Epidermal melanocyte (primary cell): ENCODE measurements around the gene PIEZO2.

Experiments
- DNase-seq: peaks from one replicate; pipeline ENCODE4 v3.0.0; 2011; ENCODE audit warnings: low spot score; ENCODE audit not compliant: insufficient read length

Gene PIEZO2

DNA sequence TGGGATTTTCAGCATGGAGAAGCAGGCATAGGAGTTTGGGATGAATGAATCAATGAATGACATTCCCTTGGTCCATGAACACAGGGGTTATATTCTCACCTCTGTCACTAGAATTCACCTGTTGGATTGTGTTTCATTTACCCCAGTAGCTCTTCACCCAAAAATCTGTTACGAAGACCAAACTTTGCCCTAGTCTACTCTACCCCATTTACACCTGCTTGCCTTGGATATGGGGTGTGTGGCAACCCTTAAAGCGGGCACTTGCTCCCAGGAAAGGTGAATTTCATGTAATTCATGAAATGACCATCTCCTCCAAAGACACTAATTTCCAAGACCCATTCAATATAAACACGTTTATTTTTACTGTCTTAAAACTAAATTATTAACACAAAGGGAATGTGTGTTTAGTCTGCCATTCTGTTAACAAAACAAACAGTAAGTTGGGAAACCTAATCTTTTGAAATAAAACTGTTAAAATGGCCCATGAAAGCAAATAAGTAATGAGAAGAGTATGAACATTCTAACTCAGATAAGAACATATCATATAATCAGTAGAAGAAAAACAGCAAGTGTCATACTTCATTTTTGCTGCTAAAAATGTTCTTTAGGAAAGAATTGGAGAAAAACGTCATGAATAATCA, 355.5 kb downstream of the PIEZO2 start:
- DNase-seq: no peak

DNA sequence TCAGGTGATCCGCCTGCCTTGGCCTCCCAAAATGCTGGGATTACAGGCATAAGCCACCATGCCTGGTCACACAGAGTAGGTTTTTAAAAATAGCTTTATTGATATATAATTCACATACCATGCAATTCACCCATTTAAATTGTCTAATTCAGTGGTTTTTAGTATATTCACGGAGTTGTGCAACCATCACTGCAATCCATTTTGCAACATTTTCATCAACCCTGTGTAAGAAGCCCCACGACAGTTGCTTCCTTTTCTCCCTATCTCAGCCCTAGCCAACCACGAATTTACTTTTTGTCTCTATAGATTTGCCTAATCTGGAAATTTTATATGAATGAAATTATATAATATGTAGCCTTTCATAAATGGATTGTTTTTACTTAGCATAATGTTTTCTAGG, 357.2 kb downstream of the PIEZO2 start:
- DNase-seq: no peak

DNA sequence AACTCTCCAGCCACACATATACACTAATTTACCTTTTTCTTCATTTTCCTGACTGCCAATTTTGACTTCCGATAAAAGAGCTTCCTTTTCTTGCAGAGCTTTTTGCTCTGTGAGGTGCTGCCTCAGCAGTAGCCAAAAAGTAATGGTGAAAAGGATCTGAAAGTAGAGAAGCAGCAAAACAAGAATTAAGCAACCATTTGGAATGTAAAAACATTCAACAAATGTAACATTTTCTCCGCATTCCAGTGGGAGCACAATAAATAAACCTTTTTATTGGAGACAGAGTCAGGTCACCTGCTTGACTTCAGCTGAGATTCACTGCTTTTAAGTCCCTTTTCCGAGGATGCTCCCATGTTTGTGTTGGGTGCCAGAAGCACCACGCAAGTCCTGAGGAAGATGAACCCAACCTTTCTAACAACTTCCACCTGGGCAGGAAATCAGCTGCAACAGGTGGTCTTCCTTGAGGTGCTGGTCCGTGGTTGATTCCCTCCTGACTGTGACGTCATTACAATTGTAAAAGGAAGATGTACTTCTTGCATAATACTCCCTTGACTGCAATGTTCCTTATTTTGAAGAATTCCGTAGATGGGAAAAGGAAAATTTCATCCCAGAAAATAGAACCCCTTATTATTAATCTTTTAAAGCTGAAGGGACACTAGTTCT, 358.1 kb downstream of the PIEZO2 start:
- no peak for DNase-seq

DNA sequence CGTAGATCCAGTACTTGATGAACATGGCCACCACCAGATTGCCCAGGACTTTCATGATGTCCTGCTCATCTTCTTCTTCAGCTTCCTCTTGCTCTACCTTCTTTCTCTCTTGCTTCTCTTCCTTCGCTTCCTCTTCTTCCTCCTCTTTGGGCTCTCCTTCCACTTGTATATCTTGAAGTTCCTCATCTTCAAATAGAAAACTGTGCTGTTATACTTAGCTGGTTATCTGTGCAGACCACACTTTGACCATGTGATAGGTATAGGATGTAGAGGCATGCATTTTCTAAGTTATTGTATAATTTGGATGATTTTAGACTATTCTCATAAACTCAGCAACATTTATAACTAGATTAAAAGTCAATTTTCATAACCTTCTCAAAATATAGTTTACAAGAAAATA, 360.2 kb downstream of the PIEZO2 start:
- DNase-seq: no peak

DNA sequence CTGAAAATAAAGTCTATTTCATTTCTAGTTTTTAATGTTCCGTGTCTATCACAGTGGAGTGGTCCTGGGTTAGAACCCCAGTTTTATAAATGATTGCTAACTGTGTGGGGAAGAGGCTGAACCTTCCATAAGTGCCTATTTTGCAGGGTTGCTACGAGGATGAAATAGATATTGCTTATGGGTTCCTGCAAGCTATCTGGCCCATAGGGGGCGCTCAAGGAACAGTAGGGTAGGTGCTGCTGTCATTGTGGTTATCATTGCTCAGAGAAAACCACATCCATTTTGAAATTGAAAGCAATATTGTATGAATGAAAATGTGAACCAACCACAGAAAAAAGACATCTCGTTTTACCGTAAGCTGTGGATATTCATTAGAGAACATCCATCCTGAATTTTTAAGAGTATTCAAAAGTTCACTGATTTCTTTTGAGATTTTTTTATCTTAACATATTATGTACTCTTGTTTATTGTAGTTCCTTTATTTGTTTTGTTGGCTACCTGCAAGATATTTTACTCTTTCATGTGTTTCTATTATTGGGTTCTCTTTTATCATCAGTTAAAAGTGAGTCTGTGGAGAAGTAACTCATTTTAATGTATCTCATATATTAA, 362.0 kb downstream of the PIEZO2 start:
- no peak for DNase-seq

DNA sequence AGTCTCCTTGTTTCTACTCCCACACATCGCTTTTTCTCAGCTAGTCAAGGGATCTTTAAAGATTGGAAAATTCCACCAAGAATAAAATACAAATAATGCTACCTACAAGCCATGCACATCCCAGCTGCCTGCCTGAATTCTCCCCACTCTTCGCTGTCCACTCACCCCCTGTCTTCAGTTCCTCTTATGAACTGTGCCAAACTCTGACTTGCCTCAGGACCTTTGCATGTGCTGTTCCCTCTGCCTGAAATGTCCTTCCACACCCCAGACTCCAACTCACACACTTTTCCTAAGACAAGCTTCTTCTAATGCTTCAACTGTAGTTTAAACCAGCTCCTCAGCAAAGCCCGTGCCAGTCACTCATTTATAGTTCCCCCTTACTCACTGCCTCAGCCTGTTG, 363.6 kb downstream of the PIEZO2 start:
- no peak for DNase-seq

DNA sequence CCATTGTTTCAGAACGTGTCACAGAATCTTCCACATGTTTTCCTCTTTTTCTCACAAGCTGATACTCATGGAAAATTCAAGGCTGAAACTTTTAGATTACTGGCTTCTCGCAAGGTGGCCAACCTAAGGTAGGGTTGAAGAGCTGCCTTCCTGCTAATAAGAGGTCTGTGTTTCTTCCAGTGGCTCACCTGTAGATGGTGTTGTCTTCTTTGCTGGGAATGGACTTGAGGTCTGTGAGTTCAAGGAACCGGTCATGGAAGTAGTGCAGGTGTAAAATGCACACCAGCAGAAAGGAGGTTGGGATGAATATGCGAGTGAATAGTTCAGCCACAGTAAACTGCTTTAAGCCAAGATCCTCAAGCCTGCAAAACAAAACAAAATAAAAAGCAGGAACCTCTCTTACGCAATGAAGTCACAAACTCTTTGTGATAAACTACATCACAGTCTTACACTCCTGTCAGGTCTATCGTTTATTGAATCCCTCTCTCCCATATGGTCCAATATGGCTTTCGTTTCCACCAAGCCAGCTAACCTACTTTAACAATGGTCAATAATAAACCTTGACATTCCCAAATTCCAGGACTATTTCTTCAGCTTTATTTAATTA, 364.7 kb downstream of the PIEZO2 start:
- no peak for DNase-seq

DNA sequence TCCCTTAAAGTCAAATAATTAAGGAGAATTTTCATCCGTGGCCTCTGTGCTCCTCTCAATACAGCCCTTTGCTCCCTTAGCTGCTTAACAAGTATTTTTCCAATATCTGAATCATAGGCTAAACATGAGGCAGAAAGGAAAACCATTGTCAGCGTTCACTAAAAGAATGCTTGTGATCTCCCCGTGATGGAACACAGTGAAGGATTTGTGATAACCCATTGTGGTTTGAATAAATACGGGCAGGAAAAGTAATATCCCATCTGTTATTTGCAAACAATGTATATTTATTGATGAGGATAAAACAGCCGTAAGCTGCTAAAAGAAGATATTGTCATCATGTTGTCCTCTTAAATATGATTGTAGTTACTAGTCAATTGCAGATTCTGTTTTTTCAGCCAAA, 365.4 kb downstream of the PIEZO2 start:
- no peak for DNase-seq

DNA sequence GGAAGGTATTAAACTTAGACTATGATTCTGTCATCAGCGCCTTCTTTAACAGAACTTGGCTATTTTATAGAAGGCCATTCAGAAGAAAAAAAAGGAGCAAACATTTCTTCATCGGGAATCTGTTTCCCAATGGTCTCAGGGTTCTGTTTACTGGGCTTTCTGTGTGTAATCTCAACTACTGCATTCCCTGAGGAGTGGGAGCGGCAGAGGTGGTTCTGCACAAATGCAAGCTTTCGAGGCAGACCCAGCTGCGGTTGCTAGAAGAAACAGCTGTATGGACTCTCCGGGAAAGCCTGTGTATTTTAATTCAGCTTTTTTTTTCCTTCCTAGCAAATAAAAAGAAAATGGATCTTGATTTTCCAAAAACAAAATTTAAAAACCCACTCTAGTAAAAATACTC, 372.9 kb downstream of the PIEZO2 start:
- DNase-seq: no peak

DNA sequence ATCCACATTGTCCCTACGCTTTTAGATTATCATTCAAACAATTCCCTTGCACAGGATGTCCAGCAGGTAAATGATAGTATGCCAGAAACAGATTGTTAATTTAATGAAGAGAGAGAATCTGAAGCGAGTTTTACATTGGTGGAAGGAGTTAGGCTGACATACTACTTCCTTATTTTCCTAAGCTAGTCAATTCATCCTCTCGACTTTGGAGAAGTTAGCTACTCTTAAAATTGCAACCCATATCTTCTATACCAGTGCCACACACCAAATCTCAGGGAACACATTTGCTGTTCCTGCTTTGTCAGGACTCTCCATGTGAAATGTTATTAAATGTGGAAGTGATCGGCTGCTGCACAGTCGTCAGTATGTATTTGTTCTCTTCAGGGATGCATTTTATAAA, 374.3 kb downstream of the PIEZO2 start:
- DNase-seq: no peak

DNA sequence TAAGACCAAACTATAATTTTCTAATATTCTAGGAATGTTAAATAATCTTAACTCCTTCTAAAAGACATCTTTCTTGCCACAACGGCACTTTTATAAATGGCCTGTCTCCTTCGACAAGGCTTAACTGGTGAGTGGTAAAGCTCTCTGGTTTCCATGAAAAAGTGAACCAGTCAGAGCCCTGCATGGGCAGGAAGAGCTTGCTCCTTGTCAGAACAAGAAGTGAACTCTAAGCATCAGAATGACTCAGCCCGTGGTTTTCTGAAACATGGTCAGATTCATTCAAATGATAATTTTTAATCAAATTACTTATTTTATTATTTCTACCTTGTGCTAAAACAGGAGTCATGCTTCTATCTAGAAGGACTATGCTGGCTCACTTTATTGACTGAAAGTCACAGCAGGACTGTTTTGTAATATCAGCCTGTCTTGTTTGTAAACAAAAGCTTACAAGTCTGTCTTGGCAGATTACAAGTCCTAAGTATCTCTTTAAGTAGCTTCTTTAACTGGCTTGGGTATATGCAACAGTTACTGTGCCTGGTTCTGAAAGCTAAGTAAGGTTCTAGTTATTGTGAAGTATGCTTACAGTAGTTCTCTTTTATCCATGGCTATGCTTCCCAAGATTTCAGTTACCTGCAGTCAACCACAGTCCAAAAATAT, 378.2 kb downstream of the PIEZO2 start:
- no peak for DNase-seq

DNA sequence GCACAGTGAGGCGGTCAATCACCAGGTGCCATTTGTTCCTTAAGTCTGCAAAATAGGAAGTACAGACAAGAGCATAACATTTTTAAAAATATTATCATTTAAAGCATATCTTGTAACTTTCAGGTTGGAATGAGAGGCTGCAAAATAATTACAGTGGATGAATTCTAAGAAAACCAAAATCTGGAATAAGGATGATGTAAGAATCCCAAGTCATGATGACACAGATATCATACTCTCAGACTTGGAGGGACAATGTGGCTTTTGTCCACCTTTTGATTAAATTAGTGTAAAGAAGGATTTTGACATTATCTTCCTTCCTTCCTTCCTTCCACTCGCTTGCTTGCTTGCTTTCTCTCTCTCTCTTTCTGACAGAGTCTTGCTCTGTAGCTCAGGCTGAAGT, 379.1 kb downstream of the PIEZO2 start:
- DNase-seq: no peak

DNA sequence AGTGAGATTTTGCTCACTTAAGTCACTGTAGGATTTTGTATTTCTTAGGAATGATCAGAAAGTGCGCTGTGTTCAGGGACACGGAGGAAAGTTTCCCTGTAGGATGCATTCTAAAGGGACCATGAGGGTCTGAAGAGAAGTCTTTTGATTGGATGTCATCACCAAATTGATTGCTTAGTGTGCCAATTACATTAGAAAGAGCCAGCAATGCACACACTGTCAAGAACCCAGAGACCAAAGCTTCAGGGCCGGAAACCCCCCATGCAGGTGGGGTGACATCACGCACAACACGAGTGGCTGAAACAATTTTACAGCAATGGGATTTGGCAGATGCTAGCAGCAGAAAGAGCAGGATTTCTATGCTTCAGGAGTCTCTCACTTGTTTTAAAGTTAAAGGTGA, 381.1 kb downstream of the PIEZO2 start:
- no peak for DNase-seq

DNA sequence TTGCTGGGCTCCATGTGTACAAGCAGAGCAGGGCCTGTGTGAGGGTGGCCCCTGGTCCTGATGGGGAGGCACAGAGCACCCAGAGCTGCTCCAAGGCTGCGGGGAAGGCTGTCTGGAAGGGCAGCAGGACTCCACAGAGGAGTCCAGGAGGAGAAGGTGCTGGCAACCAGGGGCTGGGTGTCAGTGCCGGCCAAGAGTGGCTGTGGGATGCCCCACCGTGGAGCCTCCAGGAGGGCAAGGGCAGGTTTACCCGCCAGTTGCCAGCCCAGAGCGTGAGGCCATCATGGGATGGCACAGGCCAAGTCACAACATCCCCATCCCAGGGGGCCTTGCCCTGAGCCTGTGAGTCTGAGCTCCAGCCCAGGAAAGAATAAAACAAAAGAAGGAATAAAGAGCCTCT, 381.7 kb downstream of the PIEZO2 start:
- no peak for DNase-seq

DNA sequence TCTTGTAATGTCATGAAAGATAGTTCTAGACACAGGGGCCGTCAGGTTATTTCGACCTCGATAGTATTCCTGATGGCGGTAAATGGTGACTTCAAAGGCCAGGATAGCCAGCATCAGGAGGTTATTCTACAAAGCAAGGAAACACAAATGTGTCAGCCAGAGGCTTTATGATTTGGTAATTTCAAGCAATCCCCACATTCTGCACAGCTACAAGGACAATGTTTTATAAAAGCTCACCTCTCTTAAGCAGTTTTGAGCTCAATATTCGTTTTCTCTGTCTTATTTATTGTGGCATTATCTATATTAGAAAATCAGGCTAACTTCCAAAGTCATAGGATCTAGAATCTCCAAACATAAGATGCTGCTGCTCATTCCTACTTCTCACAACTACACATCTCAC, 388.4 kb downstream of the PIEZO2 start:
- DNase-seq: no peak

DNA sequence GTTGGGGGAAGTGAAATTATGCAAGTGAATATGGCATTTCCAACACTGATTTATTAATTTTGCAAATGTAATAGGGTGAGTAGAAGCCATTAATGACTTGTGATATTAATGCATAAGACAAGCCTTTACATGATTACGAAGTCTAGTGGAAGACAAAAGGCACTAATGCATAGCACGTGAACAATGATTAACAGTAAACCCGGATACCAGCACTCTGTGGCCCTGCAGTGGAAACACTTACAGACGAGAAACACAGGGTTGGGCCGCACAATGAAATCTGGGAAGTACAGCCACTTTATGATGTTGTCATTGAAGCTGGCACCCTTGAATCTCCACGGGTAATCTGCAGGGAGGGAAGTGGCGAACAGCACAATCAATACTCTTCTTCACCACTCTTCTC, 390.1 kb downstream of the PIEZO2 start:
- DNase-seq: no peak

DNA sequence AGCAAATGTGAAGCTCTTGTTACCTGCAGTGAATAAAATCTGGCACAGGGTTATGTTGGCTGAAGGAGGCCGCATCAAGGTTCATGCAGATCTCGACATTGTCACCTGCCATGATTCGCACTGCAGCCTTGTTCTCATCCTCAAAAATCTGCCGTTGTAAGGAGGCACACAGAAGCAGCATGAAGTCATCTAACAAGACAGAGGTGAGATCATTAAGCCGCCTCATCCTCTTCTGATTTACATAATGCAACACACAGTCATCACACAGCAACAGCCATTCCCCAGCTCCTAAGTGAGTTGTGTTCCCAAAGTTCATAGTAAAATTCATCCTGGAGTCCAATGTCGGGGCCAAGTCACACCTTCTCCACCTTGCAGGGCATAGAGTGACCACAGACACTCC, 391.4 kb downstream of the PIEZO2 start:
- no peak for DNase-seq

DNA sequence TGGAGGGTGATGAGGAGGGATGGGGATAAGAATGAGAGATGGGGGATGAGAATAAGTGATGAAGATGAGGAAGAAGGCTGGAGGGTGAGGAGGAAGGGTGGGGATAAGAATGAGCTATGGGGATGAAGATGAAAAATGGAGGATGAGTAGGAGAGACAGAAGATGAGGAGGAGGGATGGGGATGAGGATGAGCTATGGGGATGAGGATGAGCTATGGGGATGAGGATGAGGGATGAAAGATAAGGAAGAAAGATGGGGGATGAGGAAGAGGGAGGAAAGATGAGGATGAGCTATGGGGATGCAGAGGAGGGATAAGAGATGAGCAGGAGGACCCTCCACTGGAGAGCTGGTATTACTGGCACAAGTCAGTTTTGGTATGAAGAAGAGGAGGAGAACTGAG, 392.0 kb downstream of the PIEZO2 start:
- DNase-seq: no peak

DNA sequence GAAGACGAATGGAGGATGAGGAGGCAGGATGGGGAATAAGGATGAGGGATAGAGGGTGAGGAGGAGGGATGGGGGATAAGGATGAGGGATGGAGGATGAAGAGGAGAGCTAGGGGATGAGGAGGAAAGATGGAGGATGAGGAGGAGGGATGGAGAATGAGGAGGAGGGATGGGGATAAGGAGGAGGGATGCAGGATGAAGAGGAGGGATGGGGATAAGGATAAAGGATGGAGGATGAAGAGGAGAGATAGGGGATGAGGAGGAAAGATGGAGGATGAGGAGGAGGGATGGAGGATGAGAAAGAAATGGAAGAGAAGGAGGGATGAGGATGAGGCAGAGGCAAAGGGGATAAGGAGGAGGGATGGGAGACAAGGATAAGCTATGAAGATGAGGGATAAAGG, 393.5 kb downstream of the PIEZO2 start:
- DNase-seq: no peak

DNA sequence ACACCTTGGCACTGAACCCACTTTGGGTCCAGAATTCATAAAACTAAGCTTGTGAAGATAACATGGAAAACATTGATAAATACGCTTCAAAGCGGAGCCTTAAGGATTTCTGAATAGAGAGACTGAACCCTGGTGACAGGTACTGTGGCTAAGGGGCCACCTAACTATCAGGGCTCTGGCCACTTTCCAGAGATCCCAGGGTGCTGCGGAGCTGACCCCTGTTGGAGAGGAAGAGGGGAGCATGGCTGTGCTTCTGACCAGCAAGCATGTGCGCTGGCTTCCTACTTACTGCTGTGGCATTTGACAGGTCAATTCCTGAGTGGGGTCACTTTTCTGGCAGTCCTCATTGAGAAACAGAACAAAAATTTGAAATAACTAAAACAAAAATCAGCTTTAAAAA, 395.2 kb downstream of the PIEZO2 start:
- no peak for DNase-seq

DNA sequence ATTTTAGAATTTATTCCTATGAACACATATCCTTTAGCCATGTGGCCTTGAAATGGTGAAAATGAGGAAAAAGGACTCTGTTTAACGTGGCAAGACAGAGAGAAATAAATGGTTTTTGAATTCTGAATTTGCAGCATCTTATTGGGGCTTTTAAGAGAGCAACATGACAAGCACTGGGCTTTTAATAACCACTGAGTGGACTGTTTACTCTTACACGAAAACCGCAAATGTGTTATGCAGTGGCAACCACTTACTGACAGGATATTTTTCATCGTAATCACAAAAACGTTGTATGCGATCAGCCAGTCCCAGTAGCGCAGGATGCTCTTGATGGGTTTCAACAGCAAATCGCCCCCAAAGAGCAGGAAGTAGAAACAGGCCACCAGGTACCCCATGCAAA, 397.0 kb downstream of the PIEZO2 start:
- no peak for DNase-seq

DNA sequence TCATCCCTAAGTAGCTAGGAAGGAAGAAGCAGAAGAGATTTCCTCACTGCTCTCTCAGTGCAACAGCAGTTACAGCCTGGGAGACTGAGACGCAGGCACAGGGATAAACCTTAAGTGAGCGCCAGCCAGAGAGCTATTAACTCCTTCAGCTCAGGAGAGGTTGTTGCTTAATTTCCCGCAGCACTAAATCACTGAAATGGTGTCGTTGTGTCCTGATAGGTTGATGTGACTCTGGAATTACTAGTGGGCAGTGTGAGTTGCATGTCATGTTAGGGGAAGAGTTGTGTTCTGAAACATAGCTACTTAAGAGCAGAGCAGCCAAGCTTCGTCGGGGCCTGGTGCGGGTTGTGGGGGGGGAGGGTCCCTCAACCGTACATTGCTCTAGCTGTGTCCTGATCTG, 397.7 kb downstream of the PIEZO2 start:
- DNase-seq: no peak
